ENCODE measurements around the gene C16orf46. TPM values are rescaled to one million over a fixed set of nuclear protein-coding genes. Genes with fewer than 3 reads are reported as not detected.
"Not testable (repeated sequence)": the region's sequence is repeated elsewhere in the genome, so short reads cannot be mapped to it uniquely, and the experiment has no call there.

The C16orf46 gene, protein sequence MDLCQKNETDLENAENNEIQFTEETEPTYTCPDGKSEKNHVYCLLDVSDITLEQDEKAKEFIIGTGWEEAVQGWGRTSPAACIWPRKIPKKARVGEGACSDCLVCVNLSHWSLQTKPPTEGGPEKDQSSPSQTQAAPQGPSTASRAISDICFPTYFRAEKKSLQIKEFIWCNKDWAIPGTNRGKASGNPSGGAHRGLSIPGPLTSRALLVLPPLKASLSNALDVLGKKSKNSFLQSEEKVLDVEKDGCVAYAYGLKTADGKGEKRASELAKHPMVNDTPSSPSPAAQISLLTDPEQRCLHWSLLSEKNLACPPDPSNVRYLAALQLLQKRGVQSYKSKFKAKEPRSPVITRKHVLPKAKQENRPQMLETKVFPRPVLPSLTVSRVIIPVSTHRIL
- total RNA-seq (not detected), polyA plus RNA-seq (under 1 TPM in 2 of 4 donors, not detected in 2; 0.32 to 0.57 TPM)

DNA sequence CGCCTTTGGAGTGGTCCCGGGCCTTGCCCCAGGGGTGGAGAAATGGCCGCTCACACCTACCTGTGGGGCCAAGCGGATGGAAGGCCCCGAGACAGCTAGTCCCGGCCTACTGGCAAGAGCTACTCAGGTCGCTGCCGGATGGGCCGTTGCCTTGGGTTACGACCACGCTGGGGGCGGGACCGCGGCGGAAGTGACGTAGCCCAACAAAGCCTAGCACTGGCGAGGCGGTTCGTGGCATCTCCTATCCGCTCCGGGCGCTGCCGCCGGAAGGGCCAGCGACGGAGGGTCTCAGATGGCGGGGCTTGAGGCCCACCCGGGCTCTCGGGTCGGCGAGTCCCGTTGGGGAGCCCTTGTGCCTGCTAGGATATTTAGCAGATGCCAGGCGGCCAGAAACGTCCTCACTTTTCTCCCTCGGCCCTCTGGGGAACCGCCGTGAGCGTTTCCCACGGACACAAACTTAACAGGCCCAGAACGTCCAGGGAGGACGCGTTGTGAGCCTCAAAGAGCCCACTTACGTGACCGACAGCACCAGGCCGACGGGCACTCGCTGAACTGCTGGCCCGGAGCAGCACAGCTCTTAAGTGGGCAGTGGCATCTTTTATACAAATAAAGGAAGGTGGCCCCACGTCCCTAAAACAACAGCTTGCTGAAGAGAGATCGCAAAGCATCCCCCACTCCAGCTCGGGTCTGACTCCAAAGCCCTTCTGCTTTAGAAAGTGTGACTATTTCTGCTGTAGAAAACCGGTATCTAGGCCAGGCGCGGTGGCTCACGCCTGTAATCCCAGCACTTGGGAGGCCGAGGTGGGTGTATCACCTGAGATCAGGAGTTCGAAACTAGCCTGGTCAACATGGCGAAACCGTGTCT is at the start of gene C16orf46:
Gene C16orf46, minus strand, starts transcription at position 163 of the 865 bp plus-strand sequence. CDS start 13,283 bp downstream, outside the sequence.
- H3K27ac Mint-ChIP-seq, result no peak within 1 kb of the TSS
- Histone ChIP-seq H3K27me3 (ENCODE audit: control insufficient read depth, insufficient read depth, low read length) (no peaks in the 10 kb centered on the region), H3K36me3 (ENCODE audit: control insufficient read depth, insufficient read depth, low read length) (no peaks in the 10 kb centered on the region), H3K4me3 (ENCODE audit: low read depth, low read length) (peak within 1 kb of the TSS; percentile 95), H3K9me3 (ENCODE audit: control insufficient read depth in 2 of 2, low read length in 2 of 2) (no peaks in the 10 kb centered on the region), H3K27ac (ENCODE audit: insufficient read depth, low read length, poor library complexity, severe bottlenecking) (peak within 1 kb of the TSS; percentile 97), H3K4me1 (ENCODE audit: control insufficient read depth, insufficient read depth, low read length, poor library complexity, severe bottlenecking) (peaks cover 13% of the 10 kb centered on the region)
- no peak within 1 kb of the TSS for H3K4me3 Mint-ChIP-seq
- ATAC-seq (ENCODE audit: low read depth in 2 of 2) (peak; percentile 89 to 90), DNase-seq (peak; percentile 94 to 98 (median 98))
- peaks cover 0 to 4% (median 0%) of the 10 kb centered on the region in 4 donors for H3K4me1 Mint-ChIP-seq
- no peaks in the 10 kb centered on the region for H3K36me3 Mint-ChIP-seq
- H3K27me3 Mint-ChIP-seq, result peaks cover 10% of the 10 kb centered on the region
- no peaks in the 10 kb centered on the region for H3K9me3 Mint-ChIP-seq

DNA sequence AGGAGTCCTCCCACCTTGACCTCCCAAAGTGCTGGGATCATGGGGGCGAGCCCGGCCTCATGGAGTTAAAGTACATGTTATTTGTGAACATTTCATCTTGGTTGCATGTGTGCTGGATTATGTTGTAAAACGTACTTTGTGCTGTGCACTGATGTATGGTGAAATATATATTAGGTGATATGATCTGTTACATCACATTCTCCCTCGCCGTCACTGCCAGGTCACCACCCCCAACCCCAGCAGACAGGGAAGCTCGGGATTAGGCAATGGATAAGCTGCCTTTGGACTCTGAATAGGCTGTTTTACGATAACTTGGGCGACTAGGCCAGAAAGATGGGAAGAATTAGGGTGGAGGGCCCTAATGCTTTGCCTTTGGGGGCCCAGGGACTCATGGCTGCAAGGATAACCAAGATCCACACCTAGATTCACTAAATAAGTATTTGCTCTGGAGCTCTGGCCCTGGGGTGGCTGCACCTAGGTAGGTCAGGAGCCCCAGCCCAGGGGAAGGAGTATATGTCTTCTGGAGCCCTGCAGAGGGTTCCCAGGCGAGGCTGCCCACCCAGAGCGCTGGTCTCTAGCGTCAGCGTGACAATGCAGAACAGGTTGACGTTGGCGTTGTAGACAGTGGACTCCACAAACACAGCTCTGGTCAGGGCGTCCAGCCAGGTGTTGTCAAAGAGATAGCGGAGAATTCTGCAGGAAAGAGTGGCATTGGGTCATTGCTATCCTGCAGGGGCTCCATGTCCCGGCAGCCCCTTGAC is 46.2 kb upstream of the C16orf46 start:
- Mint-ChIP-seq H3K27ac (no peak overlapping the region), H3K27me3 (no peaks in the 10 kb centered on the region), H3K36me3 (no peaks in the 10 kb centered on the region), H3K4me1 (no peaks in the 10 kb centered on the region), H3K9me3 (peaks cover 0 to 3% (median 0%) of the 10 kb centered on the region in 7 donors), H3K4me3 (no peak overlapping the region)
- H3K4me1 ChIP-seq (ENCODE audit: control insufficient read depth, insufficient read depth, low read length, poor library complexity, severe bottlenecking), result no peaks in the 10 kb centered on the region
- no peak overlapping the region for H3K27ac ChIP-seq (ENCODE audit: insufficient read depth, low read length, poor library complexity, severe bottlenecking)
- ATAC-seq (ENCODE audit: low read depth in 2 of 2) (no peak), DNase-seq (no peak)
- no peaks in the 10 kb centered on the region for H3K9me3 ChIP-seq (ENCODE audit: control insufficient read depth in 2 of 2, low read length in 2 of 2)
- H3K27me3 ChIP-seq (ENCODE audit: control insufficient read depth, insufficient read depth, low read length), result no peaks in the 10 kb centered on the region
- no peak overlapping the region for H3K4me3 ChIP-seq (ENCODE audit: low read depth, low read length)
- no peaks in the 10 kb centered on the region for H3K36me3 ChIP-seq (ENCODE audit: control insufficient read depth, insufficient read depth, low read length)

DNA sequence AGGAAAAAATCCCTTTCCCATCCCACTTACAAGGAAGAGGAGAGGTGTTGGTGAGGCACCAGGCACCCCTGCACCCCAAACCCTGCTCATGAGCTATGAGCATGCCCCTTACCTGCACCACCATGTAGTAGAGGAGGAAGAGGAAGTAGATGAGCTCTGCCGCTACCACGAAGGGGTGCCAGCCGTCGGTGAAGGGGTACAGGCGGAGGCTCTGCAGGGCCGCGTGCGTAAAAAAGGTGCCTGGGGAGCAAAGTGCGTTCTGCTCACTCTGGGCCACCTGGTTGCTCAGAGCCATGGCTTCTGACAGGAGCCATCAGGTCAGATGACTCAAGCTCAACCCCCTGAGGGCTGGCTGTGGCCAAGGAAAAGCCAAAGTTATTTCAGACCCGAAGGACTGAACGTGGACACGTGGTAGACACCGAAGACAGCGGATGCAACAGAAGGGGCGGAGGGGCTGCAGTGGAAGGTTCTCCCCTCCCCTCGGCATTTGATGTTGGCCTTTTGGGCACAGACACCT is 44.5 kb upstream of the C16orf46 start:
- no peaks in the 10 kb centered on the region for H3K36me3 Mint-ChIP-seq
- Histone ChIP-seq H3K9me3 (ENCODE audit: control insufficient read depth in 2 of 2, low read length in 2 of 2) (no peaks in the 10 kb centered on the region), H3K4me3 (ENCODE audit: low read depth, low read length) (no peak overlapping the region), H3K27me3 (ENCODE audit: control insufficient read depth, insufficient read depth, low read length) (no peaks in the 10 kb centered on the region), H3K4me1 (ENCODE audit: control insufficient read depth, insufficient read depth, low read length, poor library complexity, severe bottlenecking) (no peaks in the 10 kb centered on the region), H3K36me3 (ENCODE audit: control insufficient read depth, insufficient read depth, low read length) (no peaks in the 10 kb centered on the region), H3K27ac (ENCODE audit: insufficient read depth, low read length, poor library complexity, severe bottlenecking) (no peak overlapping the region)
- DNase-seq (no peak), ATAC-seq (ENCODE audit: low read depth in 2 of 2) (no peak)
- H3K4me3 Mint-ChIP-seq, result no peak overlapping the region
- H3K4me1 Mint-ChIP-seq, result no peaks in the 10 kb centered on the region
- peaks cover 0 to 3% (median 0%) of the 10 kb centered on the region in 7 donors for H3K9me3 Mint-ChIP-seq
- no peaks in the 10 kb centered on the region for H3K27me3 Mint-ChIP-seq
- H3K27ac Mint-ChIP-seq, result no peak overlapping the region

- Histone ChIP-seq H3K9me3 (ENCODE audit: control insufficient read depth in 2 of 2, low read length in 2 of 2) (no peaks in the 10 kb centered on the region), H3K4me3 (ENCODE audit: low read depth, low read length) (no peak overlapping the region), H3K27me3 (ENCODE audit: control insufficient read depth, insufficient read depth, low read length) (no peaks in the 10 kb centered on the region), H3K27ac (ENCODE audit: insufficient read depth, low read length, poor library complexity, severe bottlenecking) (no peak overlapping the region), H3K36me3 (ENCODE audit: control insufficient read depth, insufficient read depth, low read length) (no peaks in the 10 kb centered on the region), H3K4me1 (ENCODE audit: control insufficient read depth, insufficient read depth, low read length, poor library complexity, severe bottlenecking) (no peaks in the 10 kb centered on the region)
- peaks cover 0 to 2% (median 0%) of the 10 kb centered on the region in 7 donors for H3K9me3 Mint-ChIP-seq
- DNase-seq (no peak), ATAC-seq (ENCODE audit: low read depth in 2 of 2) (no peak)
- no peaks in the 10 kb centered on the region for H3K4me1 Mint-ChIP-seq
- no peak overlapping the region for H3K4me3 Mint-ChIP-seq
- H3K27me3 Mint-ChIP-seq, result no peaks in the 10 kb centered on the region
- no peak overlapping the region for H3K27ac Mint-ChIP-seq
- no peaks in the 10 kb centered on the region for H3K36me3 Mint-ChIP-seq
Measured at GRCh38 chr16:81117436-81117835, 40.4 kb upstream of the C16orf46 start.

- no peaks in the 10 kb centered on the region for H3K36me3 ChIP-seq (ENCODE audit: control insufficient read depth, insufficient read depth, low read length)
Measured at GRCh38 chr16:81116285-81116684, 39.2 kb upstream of the C16orf46 start.

DNA sequence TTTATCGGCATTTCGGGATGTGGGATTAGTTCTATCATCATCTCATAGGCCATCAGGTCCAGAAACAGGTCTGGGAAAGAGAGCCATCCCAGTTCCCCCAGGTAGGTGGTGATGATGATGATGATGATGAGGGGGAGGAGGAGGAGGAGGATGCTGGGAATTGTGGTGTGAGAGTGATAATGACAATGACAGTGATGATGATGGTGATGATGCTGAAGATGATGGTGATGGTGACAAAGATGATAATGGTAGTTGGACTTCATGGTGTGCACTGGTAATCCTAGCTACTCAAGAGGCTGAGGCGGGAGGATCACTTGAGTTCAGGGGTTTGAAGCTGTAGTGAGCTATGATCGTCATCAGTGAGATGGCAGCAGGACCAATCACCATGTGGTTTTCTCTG is 35.4 kb upstream of the C16orf46 start:
- Mint-ChIP-seq H3K4me3 (no peak overlapping the region), H3K36me3 (no peaks in the 10 kb centered on the region), H3K27ac (peak overlapping the region in 1 of 3 donors; percentile 70), H3K27me3 (no peaks in the 10 kb centered on the region), H3K4me1 (no peaks in the 10 kb centered on the region), H3K9me3 (peaks cover 0 to 2% (median 0%) of the 10 kb centered on the region in 7 donors)
- DNase-seq, result no peak
- H3K36me3 ChIP-seq (ENCODE audit: control insufficient read depth, insufficient read depth, low read length), result no peaks in the 10 kb centered on the region
- H3K4me1 ChIP-seq (ENCODE audit: control insufficient read depth, insufficient read depth, low read length, poor library complexity, severe bottlenecking), result no peaks in the 10 kb centered on the region
- no peaks in the 10 kb centered on the region for H3K27me3 ChIP-seq (ENCODE audit: control insufficient read depth, insufficient read depth, low read length)
- no peak for ATAC-seq (ENCODE audit: low read depth in 2 of 2)
- H3K4me3 ChIP-seq (ENCODE audit: low read depth, low read length), result no peak overlapping the region
- H3K27ac ChIP-seq (ENCODE audit: insufficient read depth, low read length, poor library complexity, severe bottlenecking), result no peak overlapping the region
- H3K9me3 ChIP-seq (ENCODE audit: control insufficient read depth in 2 of 2, low read length in 2 of 2), result no peaks in the 10 kb centered on the region

More at GRCh38 chr16:81116285-81116684, 39.2 kb upstream of the C16orf46 start:
- Histone ChIP-seq H3K27me3 (ENCODE audit: control insufficient read depth, insufficient read depth, low read length) (no peaks in the 10 kb centered on the region), H3K27ac (ENCODE audit: insufficient read depth, low read length, poor library complexity, severe bottlenecking) (no peak overlapping the region), H3K4me3 (ENCODE audit: low read depth, low read length) (no peak overlapping the region), H3K9me3 (ENCODE audit: control insufficient read depth in 2 of 2, low read length in 2 of 2) (no peaks in the 10 kb centered on the region), H3K4me1 (ENCODE audit: control insufficient read depth, insufficient read depth, low read length, poor library complexity, severe bottlenecking) (no peaks in the 10 kb centered on the region)
- no peak overlapping the region for H3K27ac Mint-ChIP-seq
- H3K27me3 Mint-ChIP-seq, result no peaks in the 10 kb centered on the region
- H3K9me3 Mint-ChIP-seq, result peaks cover 0 to 2% (median 0%) of the 10 kb centered on the region in 7 donors
- no peaks in the 10 kb centered on the region for H3K36me3 Mint-ChIP-seq
- ATAC-seq (ENCODE audit: low read depth in 2 of 2), result no peak
- no peak for DNase-seq
- no peak overlapping the region for H3K4me3 Mint-ChIP-seq
- H3K4me1 Mint-ChIP-seq, result no peaks in the 10 kb centered on the region

- H3K27me3 ChIP-seq (ENCODE audit: control insufficient read depth, insufficient read depth, low read length); ATAC-seq (ENCODE audit: low read depth in 2 of 2); H3K9me3 ChIP-seq (ENCODE audit: control insufficient read depth in 2 of 2, low read length in 2 of 2); H3K27me3 Mint-ChIP-seq; DNase-seq; H3K27ac ChIP-seq (ENCODE audit: insufficient read depth, low read length, poor library complexity, severe bottlenecking); H3K4me3 ChIP-seq (ENCODE audit: low read depth, low read length); H3K27ac Mint-ChIP-seq; H3K9me3 Mint-ChIP-seq; H3K36me3 Mint-ChIP-seq; H3K36me3 ChIP-seq (ENCODE audit: control insufficient read depth, insufficient read depth, low read length); H3K4me3 Mint-ChIP-seq; H3K4me1 ChIP-seq (ENCODE audit: control insufficient read depth, insufficient read depth, low read length, poor library complexity, severe bottlenecking); H3K4me1 Mint-ChIP-seq: not testable (repeated sequence)
Measured at GRCh38 chr16:81109274-81109673, 32.2 kb upstream of the C16orf46 start.

Data from CD4-positive, CD25-positive, alpha-beta regulatory T cell (primary cell).